Activated CD4-positive, alpha-beta T cell treated with anti-CD3 and anti-CD28 coated beads, Interleukin-2, amount 50 U/mL, for 4 hours (primary cell): Measurements from ENCODE around the gene FHOD3.

Experiments
- DNase-seq, 2 experiments: peaks; one replicate each; pipeline ENCODE4 v3.0.0-alpha.2; 2020

The FHOD3 gene

DNA sequence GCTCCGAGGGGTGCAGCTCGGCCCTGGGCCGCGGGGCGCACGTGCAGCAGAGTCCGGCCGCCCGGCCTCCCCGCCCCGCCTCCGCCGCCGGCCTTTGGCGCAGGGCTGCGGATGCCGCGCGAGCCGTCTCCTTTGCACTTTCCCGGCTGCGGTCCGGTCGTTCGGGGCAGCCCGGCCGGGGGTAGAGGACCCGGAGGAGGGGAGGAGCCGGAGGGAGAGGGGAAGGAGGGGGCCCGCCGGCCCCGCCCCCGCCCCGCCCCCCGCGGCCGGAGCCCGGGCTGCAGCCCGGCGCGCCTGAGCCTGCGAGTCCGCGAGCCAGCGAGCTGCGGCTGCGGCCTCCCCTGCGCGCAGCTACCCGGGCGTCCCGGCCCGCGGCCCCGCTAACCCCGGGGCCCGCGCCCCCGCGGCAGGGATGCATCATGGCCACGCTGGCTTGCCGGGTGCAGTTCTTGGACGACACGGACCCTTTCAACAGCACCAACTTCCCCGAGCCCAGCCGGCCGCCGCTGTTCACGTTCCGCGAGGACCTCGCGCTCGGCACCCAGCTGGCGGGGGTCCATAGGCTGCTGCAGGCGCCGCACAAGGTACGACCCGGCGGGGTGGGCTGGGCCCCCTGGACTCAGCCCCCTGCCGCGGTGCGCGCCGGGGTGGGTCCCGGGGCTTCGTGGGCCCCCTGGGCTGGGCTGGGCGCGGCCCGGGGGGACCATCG is at the start of gene FHOD3:
FHOD3 (plus strand) TSS at position 297 of the 709 bp plus-strand sequence; CDS start at position 420, 123 bp downstream.
- DNase-seq, result no peak

DNA sequence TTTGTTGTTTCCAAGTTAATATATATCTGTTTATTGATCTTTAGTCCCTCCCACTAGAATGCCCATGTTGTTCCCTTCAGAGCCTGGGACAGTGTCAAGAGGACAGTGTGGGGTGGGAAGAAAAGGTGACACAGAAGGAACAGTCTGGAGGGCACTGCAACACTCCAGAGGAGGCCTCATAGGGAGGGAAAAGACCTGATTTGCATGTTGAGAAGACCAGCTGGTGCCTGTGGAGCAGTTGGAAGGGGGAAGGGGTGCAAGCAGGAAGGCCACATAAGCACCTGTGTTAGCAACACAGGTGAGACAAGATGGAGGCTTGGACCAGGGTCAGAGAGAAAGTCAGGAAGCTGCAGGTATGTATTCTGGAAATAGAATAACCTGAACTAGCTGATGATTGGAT is 48.1 kb upstream of the FHOD3 start:
- no peak for DNase-seq

DNA sequence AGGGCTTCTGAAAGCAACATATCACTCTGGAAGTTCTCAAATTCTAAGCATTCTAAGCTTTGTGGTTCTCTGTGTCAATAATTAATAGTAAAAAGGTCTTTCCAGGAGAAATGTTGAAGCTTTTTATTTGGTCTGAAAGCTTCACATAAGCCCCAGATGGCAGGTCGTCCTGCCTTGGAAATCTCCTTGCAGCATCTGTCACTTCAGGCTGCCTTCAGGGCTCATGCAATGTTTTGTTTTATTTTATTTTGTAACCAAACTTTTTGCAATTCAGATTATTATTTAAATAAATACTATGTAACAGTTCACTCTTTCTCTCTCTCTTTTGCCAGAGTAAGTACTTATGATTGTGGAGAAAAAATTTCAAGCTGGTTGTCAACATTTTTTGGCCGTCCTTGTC is 46.7 kb upstream of the FHOD3 start:
- DNase-seq, result no peak

DNA sequence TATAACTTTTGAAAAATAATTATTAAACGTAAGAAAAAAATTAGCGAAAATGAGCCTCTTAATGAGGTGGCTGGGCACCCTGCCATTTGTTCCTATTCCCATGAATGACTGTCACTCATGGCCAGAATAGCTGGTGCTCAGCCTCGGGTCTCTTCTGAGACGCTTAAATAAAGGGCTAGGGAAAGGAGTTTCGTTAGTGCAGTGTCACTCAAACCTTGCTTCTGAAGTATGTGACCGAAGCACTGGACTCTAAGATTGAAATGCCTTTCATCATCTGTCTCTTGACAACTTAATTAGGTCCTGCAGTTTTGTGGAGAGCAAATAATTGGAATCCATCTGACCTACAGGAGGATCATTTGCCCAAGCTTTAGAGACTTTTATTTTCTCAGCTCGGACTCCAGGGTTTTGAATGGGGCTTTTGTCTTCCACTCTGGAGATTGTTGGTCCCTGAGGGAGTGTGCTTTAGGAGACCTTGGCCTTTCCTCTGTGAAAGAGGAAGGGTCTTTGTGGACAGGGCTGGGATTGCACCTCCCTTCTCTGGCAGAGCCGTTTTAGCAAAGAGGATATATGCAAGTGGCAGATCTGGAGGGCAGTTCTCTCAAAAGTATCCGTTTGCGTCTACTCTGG is 42.3 kb upstream of the FHOD3 start:
- DNase-seq, result no peak

DNA sequence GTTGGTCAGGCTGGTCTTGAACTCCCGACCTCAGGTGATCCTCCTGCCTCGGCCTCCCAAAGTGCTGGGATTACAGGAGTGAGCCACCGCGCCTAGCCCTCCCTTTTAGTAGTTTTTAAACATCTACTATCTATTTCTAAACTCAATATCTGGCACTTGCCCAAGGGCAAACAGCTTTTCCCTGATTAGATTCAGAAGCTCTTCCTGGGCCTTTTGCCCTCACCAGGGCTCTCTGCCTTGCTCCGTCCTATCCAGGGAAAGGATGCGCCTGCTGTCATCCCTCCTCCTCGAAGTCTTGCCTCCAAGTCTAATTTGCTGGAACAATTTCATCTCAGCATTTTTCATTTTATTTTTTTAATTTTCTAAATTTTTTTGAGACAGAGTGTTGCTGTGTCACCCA is 41.4 kb upstream of the FHOD3 start:
- DNase-seq, result no peak

DNA sequence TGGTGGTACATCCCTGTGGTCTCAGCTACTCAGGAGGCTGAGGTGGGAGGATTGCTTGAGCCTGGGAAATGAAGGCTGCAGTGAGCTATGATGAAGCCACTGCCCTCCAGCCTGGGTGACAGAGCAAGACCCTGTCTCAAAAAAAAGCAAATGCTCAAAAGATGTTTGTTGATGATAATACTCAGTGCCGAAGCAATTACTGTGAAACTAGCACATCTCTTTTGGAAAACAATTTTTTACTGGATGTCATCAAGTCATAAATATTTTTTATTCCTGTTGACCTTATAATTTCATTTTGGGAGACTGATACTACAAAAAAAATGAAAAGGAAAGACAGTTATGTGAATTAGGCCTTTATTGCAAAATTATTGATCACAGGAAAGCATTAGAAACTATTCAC is 34.5 kb upstream of the FHOD3 start:
- no peak for DNase-seq

DNA sequence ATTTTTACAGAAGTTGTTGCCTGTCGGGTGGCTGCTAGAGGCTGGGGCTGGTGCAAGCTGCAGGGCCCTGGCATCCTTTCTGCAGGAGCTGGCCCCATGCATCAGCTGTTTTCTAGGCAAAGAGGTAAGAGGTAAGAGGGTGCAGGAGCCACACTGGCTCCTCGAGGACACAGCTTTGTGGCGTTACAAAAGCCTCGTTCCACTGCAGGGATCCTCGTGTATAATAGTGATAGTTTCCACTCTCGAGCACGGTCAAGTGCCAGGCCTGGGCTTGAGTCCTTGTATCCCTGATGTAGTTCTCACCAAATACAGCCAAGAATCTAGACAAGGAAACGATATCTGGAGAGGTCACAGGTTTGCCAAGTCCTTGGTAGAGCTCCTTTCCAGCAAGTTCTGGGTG is 33.2 kb upstream of the FHOD3 start:
- DNase-seq, result no peak

DNA sequence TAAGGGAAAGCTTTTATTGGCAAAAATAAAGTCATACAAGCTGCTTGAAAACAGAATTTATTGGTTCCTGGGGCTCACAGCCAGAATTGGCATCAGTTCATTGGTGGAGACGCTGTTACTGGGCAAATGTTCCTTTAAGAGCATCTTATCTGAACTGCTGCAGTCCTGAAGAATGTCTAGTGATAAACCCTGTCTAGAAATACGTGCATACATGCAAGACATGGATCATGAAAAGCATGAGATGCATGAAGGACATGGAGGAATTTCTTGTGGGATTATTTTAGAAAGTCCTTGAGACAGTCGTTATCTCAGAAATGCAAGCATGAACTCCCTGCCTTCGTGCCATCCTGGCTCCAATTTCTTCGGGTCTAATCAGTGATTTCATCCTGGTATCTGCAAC is 32.5 kb upstream of the FHOD3 start:
- no peak for DNase-seq

DNA sequence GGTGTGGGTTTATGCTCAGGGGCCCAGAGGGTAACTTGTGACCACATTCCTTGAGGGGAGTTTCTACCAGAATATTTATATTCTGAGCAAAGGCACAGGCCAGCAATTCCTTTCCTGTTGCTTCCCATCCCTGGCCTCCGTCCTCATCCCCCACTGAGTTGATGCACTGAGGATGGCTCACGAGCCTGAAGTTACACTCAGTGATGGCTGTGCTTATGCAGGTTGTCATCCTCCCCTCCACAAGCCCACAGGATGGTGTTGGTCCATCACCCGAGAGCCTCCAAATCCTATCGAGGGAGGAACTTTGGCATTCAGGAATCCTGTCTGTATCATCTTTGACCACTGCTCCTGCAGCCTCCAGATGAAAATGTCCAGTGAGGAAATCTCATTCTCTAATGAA is 28.4 kb upstream of the FHOD3 start:
- DNase-seq, result no peak

DNA sequence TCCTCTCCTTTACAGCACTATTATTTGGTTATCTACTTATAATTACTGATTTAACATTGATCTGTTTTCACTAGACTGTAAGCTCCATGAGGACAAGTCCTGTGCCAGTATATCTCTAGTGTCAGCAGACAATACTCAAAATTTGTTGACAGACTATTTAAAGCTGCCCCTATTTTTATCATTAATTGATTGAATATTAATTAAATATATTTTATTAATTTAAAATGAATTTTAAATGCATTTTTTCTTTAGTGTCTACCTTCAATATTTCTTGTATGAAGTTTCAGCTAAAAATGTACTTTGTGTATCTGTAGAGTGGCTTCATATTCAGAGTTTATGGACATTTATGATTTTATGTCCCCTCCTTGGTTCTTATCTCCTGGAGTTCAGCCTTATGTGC is 26.4 kb upstream of the FHOD3 start:
- no peak for DNase-seq

DNA sequence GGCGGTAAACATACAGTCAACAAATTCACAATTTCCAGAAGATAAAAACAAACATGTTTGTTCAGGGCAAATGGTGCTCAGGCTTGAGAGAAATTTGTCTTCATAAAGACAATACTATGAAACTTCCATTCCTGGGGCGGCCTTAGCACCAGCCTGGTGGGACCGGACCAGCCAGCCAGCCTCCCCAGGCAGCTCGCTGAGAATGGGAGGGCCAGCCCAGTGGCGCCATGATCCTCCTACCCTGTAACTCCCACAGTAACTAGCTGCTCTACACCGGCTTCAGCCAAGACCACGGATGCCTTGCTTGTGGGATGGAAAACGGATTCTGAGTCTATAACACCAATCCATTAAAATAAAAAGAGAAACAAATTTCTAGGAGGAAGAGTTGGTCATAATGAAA is 24.2 kb upstream of the FHOD3 start:
- DNase-seq, result no peak

DNA sequence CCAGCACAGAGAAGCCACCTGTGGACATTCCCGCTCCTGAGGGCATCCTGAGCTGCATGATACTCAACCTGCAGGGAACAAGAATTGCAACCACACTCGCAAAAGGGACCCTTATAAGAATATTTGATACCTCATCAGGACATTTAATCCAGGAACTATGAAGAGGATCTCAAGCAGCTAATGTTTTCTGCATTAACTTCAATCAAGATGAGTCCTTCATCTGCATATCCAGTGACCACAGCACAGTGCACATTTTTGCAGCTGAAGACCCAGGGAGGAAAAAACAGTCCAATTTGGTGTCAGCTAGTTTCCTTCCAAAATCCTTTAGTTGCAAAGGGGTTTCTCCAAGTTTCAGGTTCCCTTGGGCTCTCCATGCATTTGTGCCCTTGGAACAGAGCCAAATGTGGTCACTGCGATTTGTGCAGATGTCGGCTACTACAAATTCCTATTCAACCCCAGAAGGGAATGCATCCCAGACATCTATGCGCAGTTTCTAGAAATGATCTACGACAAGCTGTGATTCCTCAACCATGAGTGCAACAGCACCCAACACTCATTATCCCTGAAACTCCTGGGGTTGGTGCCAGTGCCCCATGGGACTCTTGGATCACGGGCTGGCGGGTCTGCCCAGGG is 23.3 kb upstream of the FHOD3 start:
- DNase-seq, result no peak

DNA sequence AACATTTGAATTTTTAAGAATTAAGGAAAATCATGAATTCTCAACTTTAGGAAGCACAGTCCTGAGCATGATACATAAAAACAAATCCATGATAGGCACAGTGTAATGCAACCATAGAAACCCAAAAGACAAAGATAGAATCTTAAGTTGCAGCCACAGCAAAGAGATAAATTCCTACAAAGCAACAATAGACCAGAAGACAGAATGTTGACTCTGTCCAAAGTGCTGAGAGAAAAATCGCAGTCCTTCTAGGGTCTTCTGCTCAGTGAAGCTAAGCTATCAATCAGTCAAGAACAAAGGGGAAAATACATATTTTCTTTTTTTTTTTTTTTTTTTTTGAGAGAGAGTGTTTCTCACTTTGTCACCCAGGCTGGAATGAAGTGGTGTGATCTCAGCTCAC is 22.0 kb upstream of the FHOD3 start:
- DNase-seq, result no peak

DNA sequence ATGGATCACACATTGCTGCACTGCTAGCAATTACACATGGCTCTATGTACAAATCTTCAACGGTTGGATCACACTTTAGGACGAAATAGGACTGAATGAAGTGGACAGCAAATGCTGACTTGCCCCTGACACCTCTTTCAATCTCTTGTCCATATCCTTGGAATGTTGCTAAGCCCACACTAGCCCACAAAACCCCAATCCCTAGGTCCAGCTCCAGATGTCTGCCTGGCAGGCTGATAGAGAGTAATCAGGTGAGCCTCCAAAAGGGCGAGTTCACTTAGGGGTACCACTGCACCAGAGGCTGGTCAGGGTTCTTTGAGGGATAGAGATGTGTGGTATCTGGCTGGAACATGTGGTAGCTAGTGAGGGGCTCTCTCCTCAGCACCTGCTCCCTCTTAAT is 18.5 kb upstream of the FHOD3 start:
- DNase-seq, result no peak

DNA sequence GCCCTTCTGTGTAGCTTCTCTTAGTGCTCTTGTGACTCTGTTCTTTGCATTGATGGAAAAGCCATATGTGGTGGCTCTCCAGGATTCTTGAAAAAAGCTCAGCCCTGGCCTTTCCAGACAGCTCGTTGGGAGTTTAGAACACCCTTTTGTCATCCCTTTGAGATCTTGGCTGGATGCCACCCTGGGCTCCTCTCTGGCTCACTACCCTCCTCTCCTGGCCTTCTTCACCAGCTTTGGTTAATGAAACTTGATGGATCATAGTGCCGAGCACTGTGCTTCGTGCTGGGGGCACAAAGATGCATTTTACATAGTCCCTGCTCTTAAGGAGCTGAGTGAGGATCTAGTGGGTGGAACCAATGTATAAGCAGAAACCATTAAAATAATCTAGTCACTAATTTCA is 15.6 kb upstream of the FHOD3 start:
- DNase-seq, result no peak

DNA sequence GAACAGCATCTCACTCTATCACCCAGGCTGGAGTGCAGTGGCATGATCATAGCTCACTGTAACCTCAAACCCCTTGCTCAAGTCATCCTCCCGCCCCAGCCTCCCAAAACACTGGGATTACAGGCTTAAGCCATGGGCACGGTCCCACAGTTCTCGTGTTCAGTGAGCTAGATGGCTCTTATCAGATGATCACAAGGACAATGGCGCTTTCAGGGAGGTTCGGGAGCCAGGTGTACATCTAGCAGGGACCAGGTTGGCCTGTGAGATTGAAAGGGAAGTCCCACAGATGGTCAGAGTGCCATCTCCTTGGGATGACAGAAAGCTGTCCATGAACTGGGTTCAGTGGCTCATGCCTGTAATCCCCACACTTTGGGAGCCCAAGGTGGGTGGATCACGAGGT is 14.1 kb upstream of the FHOD3 start:
- no peak for DNase-seq

DNA sequence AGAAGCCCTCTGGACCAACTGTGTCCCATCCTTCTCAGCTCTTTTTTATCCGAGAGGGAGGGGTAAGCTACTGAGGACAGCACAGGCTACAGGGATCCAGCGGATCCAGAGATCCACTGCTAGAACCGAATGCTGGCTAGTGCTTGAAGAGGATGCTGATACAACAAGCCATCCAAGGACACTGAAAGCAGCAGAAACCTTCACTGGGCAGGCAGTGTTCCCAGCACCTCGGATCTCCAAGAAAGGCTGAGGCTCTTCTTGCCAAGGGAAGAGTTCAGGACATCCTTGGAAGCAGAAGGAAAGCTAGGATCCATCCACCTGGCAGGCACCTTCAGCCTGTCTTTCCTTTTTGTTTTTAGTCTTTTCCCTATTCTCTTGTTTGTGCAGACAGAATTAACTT is 13.2 kb upstream of the FHOD3 start:
- no peak for DNase-seq

DNA sequence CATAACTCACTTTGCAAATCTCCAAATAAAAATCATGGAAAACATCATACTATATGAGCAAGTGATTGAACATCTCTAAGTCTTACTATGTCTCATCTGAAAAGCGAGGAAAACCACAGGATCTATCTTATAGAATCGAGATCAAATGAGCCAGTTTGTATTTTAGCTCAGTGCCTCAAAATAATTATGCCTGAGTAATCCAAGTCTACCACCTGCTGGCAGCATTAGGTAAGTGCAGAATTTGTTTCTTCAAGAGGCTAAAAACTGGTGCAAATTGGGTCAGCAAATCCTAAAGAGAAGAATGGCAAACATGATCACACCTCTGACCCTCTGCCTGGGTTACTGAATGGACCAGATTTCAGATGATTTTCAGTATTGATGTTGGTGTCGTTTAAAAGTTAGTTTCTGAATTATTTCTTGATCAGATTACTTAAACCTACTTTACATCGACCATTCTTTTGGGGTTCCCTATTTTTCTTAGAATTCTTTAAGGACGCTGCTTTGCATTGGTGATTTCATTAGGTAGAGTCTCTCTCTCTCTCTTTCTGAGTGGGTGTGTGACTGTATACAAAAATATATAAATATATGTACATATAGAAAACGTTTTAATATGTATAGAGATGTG is 12.7 kb upstream of the FHOD3 start:
- DNase-seq, result peak; percentile 16 to 19

DNA sequence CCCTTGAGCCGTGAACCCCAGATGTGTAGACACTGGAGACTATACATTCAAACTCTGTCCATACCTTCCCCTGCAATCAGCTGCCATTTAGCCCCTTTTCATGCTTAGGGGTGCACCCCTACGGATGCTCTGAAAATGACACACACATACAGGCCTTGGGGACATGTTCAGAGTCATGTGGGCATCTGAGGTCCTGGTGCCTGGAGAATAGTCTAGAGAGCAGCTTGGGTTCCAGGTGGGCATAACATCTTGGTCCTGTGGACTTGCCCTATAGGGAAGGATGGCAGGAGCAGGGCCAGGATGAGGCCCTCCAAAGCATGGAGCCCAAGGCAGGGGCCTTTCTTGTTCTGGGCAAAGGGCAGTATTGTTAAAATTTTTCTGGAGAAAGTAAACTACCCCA is 9.9 kb upstream of the FHOD3 start:
- DNase-seq, result no peak

DNA sequence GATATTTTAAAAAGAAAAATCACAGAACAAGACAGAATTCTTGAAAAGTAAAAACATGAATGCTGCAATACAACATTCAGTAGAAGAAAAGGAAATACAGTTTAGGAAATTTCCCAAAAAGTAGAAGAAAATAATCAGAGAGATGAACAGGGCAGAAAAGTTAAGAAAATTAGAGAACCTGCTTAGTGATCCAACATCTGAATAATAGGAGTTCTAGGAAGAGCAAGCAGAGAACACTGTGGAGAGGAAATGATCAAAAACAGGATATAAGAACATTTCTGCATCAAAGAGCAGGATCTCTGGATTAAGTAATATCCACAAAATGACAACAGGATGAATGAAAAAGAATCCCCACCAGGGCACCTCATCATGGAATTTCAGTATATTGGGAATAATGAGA is 8.8 kb upstream of the FHOD3 start:
- DNase-seq, result no peak

DNA sequence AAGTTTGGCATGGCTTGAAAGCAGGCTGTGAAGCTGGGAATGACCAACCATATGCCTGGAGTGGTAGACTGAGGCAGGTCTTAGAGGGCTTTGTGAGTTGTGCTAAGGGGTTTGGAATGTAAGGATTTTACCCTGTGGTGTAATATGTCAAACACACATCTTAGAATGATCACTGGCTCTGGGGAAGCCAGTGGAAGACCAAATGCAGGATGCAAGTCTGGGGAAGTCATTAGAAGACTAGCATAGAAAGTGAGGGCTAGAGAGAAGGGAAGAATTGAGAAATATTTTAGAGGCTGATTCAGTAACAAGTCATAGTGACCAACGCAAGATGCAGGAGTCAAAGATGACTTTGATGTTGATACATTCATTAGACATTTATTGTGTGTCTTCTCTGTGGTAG is 3.5 kb upstream of the FHOD3 start:
- no peak for DNase-seq

DNA sequence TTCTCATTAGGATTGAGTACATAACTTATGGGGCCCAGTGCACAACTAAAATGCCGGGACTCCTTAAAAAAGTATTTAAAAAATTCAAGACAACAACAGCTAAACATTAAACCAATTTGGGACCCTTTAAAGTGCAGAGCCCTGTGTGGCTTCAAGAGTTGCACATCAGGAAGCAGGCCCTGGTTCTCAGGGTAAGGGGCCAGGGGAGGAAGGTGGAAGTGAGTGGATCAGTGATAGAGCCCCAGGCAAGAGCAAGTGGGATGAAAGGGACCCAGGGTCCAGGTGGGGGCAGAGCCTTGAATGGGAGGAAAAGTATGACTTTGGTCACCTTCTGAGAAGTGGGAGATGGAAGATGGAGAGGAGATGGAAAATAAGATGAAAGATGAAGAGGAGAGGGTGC is 2.3 kb upstream of the FHOD3 start:
- no peak for DNase-seq

DNA sequence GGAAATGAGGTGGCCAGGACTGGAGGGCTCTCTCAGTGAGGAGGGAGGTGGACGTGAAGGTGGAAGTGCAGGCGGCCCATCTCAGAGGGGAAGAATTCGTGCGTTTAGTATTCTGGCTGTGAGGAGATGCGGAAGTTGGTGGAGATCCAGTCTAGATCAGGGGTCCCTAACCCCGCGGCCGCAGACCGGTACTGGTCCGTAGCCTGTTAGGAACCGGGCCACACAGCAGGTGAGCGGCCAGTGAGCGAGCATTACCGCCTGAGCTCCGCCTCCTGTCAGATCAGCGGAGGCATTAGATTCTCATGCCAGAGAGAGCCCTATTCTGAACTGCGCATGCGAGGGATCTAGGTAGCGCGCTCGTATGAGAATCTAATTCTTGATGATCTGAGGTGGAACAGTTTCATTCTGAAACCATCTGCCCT is 1.6 kb upstream of the FHOD3 start:
- no peak for DNase-seq
